NCI-H82 treated with DMSO at 0.1 percent for 48 hours (cell line): ENCODE data around the gene UNC13A.
"Not testable (repeated sequence)": the region's sequence is repeated elsewhere in the genome, so short reads cannot be mapped to it uniquely, and the experiment has no call there.

Experiments
- DNase-seq: peaks from one replicate; lab custom pipeline; 2025; ENCODE audit not compliant: unreplicated experiment; lab: John Stamatoyannopoulos, UW

Gene UNC13A

GRCh38 chr19:17605117-17605516 lies 83.0 kb downstream of the UNC13A start:
- DNase-seq = no peak

- no peak for DNase-seq
Observed at GRCh38 chr19:17604372-17605025, 83.7 kb downstream of the UNC13A start.

- no peak for DNase-seq
Observed at GRCh38 chr19:17602872-17603510, 85.2 kb downstream of the UNC13A start.

DNA sequence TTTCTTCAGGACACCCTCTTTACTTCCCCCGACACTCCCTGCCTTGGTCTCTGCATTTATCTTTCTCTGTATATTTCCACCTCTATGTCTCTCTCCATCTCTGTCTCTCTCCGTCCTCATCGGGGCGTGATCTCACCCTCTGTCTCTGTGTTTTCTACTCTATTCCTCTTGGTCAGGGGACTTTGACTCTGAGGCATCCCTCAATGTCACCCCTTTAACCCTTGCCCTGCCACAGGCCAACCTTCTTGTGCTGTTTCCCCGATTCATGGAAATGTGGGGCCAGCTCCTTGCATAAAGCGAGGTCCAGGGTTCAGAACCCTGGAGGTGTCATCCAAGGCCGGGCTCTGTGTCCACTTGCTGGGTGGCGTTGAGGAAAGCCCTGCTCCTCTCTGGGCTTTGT lies 85.9 kb downstream of the UNC13A start:
- no peak for DNase-seq

DNA sequence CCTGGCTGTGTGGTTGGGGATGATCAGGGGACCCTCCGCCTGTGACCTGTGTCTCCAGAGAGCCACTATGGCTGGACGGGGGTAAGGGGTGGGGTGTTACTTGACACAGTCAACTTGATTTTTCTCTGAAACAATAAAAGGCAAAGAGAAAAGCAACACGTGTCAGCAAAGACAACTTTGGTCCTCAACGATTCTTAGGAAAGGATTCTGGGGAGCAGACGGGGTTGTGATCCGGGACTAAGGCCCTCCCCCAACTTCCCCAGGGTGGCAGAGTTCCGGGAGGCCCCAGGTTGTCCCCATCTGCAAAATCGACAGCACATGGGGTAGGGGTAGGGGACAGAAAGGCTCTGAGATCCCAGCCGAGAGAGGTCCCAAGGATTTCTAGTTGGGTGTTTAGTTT lies 86.5 kb downstream of the UNC13A start:
- DNase-seq = no peak

DNA sequence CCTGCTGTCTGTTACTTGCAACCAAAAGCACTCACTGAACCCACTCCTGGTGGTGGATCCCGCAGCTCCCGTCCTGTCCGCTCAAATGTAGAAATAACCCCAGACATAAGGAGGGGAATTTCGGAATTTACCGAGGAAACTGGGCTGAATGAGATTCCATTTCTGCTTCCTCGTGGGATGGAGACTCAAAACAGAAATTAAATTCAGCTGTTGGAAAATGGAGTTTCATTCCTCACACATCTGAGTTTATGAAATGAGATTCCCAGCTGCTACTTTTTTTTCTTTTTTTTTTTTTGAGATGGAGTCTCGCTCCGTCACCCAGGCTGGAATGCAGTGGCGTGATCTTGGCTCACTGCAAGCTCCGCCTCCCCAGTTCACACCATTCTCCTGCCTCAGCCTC lies 88.4 kb downstream of the UNC13A start:
- no peak for DNase-seq

- DNase-seq = no peak
Observed at GRCh38 chr19:17598953-17599352, 89.2 kb downstream of the UNC13A start.

DNA sequence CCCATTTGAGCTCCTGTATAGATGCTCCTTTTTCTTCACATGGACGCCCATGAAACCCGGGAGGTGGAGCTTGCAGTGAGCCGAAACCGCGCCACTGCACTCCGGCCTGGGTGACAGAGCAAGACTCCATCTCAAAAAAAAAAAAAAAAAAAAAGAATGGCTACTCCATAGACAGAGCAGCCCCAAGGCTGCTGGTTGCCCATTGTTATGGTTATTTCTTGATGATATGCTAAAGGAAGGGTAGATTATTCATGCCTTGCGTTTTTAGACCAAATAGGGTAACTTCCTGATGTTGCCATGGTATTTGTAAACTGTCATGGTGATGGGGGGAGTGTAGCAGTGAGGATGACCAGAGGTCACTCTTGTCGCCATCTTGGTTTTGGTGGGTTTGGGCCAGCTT lies 90.1 kb downstream of the UNC13A start:
- DNase-seq = not testable (repeated sequence)

GRCh38 chr19:17594296-17594695 lies 93.9 kb downstream of the UNC13A start:
- not testable (repeated sequence) for DNase-seq

DNA sequence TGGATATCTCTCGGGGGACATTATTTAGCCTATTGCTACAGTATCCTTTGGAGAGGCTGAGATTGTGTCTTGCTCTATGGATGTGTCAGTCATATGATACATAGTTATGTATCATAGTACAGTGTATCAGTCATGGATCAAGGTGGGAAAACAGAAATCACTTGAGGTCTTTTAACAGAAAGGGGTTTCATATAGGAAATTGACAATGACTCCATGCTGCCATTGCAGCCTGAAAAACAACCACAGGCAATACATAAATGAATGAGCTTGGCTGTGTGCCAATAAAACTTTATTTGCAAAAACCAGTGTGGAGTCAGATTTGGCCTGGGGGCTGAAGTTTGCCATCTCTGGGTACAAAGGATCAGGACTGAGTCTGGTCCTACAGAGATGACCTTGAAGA lies 97.3 kb downstream of the UNC13A start:
- DNase-seq = no peak

DNA sequence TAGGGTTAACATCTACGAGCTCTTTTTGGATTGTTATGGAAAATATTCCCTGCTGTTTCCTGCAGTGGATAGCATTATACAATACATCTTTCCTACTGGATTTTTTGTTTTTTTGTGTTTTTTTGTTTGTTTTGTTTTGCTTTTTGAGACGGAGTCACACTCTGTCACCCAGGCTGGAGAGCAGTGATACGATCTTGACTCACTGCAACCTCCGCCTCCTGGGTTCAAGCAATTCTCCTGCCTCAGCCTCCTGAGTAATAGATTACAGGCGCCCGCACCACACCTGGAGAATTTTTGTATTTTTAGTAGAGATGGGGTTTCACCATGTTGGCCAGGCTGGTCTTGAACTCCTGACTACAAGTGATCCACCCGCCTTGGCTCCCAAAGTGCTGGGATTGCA lies 102.8 kb downstream of the UNC13A start:
- DNase-seq = not testable (repeated sequence)

GRCh38 chr19:17584132-17584531 lies 104.0 kb downstream of the UNC13A start:
- DNase-seq = no peak

- DNase-seq = no peak
Observed at GRCh38 chr19:17582613-17583012, 105.5 kb downstream of the UNC13A start.

DNA sequence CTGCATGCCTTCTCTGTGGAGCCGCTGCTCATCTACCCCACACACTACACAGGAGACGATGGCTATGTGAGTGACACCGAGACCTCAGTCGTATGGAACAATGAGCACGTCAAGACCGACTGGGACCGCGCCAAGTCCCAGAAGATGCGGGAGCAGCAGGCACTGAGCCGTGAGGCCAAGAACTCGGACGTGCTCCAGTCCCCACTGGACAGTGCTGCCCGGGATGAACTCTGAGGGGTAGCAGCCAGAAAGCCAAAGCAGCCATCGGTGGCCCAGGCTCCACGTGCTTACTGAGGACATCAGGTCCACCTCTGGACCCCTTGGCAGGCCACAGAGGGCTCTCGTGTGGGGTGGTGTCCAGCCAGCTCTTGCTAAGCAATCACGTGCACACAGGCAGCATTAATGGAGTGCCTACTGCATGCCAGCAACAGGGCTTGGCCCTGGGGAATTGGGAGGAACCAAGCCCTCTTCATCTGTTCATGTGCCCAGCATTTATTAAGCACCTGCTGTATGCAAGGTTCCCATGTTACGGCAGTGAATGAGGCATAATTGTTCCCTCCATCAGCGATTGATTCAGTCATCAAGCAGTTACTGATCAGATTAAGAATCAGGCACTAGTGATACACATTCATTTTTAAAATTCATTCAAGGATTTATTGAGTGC lies 106.8 kb downstream of the UNC13A start:
- DNase-seq = no peak

DNA sequence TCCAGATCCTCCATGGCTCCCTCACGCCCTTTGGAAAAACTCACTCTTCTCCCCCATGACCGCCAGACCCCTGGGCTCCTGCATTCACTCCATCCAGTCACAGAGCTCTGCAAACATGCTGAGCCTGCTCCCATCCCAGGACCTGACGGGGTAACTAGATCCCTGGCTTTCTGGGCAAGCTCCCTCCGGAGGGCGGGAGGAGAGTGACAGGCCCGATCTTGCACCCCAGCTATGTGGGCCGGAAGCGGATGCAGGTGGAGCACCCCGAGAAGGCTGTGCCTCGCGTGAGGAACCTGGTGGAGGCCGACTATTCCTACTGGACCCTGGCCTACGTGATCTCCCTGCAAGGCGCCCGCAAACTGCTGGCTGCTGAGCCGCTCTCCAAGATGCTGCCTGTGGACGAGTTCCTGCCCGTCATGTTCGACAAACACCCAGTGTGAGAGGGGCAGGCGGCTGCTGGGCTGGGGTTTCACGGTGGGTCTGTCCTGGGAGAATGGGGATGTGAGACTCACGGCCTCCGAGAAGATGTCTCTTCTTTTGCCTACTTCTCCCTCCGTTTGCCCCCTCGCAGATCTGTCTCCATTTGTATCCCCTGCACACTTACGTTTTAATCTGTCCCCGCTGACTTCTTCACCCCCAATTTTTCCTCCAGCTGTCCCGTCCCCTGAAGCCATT lies 107.5 kb downstream of the UNC13A start:
- no peak for DNase-seq

DNA sequence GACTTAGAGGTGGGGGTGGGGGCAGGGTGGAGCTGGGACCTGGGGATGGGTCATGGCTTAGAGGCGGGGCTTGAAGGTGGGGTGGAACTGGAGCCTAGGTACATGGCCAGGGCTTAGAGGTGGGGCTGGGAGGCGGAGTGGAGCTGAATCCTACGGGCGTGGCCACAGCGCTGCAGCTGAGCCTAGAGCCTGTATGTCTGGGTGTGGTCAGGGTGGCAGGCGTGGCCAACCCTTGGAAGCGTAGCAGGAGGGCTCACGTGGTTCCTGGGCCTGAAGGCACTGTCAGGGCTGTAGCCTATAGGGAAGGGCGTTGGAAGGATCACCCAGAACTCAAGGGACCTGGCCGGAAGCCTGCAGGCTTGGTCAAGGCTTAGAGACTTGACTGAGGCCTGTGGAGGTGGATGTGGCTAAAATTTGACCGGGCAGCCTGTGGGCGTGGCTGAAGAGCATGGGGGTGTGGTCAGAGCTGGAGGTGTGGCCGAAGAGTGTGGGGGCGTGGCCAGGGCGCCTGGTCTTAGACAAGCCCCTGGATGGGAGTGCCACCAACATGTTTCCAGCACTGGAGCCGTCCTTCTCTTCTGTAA lies 108.4 kb downstream of the UNC13A start:
- peak; percentile 56 for DNase-seq

GRCh38 chr19:17577457-17578097 lies 110.6 kb downstream of the UNC13A start:
- DNase-seq = no peak

DNA sequence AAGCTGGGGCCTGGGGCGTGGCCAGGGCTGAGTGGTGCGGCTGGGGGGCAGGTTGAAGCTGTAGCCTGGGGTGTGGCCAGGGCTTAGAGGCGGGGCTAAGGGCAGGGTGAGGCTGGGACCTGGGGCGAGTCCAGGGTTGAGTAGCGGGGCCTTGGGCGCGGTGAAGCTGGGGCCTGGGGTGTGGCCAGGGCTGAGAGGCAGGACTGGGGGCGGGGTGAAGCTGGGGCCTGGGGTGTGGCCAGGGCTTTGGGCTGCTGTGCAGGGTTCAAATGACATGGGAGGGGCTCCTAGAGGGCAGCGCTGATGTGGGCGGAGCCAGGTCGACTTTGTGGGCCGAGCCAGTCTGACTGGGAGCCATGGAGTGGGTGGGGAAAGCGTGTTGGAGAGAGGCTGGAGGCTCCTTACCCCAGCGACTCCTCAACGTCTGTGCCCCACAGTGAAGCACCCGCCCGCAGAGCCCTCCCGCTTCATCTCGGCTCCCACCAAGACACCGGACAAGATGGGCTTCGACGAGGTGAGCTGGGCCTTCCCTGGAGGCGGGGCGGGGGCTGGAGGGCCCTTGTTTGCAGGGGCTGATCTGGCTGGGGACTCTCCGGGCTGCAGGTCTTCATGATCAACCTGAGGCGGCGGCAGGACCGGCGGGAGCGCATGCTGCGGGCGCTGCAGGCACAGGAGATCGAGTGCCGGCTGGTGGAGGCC lies 111.2 kb downstream of the UNC13A start:
- DNase-seq = peak; percentile 50

GRCh38 chr19:17575871-17576757 lies 112.0 kb downstream of the UNC13A start:
- no peak for DNase-seq
